ENCODE measurements around the gene PIK3CA.
"Not testable (repeated sequence)": the region's sequence is repeated elsewhere in the genome, so short reads cannot be mapped to it uniquely, and the experiment has no call there.

Gene PIK3CA

GRCh38 chr3:179233043-179233442 lies 84.9 kb downstream of the PIK3CA start:
- H3K27ac ChIP-seq, result no peak overlapping the region
- no peak for TF ChIP-seq CTCF (IDR thresholded peaks at IDR 0.05)
- no peak for TF ChIP-seq ZFX (IDR thresholded peaks at IDR 0.05; ENCODE audit: borderline replicate concordance)

- TF ChIP-seq CTCF (IDR thresholded peaks at IDR 0.05) (no peak), ZFX (IDR thresholded peaks at IDR 0.05; ENCODE audit: borderline replicate concordance) (no peak)
- no peak overlapping the region for H3K27ac ChIP-seq
Observed at GRCh38 chr3:179234199-179234598, 86.0 kb downstream of the PIK3CA start.

- TF ChIP-seq ZFX (IDR thresholded peaks at IDR 0.05; ENCODE audit: borderline replicate concordance) (no peak), CTCF (IDR thresholded peaks at IDR 0.05) (no peak)
- no peak overlapping the region for H3K27ac ChIP-seq
Observed at GRCh38 chr3:179236669-179237301, 88.6 kb downstream of the PIK3CA start.

- H3K27ac ChIP-seq, result not testable (repeated sequence)
Observed at GRCh38 chr3:179240299-179240698, 92.1 kb downstream of the PIK3CA start.

GRCh38 chr3:179242859-179243258 lies 94.7 kb downstream of the PIK3CA start:
- not testable (repeated sequence) for H3K27ac ChIP-seq

GRCh38 chr3:179244878-179245277 lies 96.7 kb downstream of the PIK3CA start:
- TF ChIP-seq ZFX (IDR thresholded peaks at IDR 0.05; ENCODE audit: borderline replicate concordance) (no peak), CTCF (IDR thresholded peaks at IDR 0.05) (no peak)
- no peak overlapping the region for H3K27ac ChIP-seq

- TF ChIP-seq CTCF (IDR thresholded peaks at IDR 0.05), result no peak
- no peak for TF ChIP-seq ZFX (IDR thresholded peaks at IDR 0.05; ENCODE audit: borderline replicate concordance)
- no peak overlapping the region for H3K27ac ChIP-seq
Observed at GRCh38 chr3:179247289-179248015, 99.3 kb downstream of the PIK3CA start.

GRCh38 chr3:179250803-179251476 lies 102.8 kb downstream of the PIK3CA start, which contains the start of gene KCNMB3:
KCNMB3 (minus strand) TSS chr3:179251114; CDS start chr3:179250990, 124 bp downstream.
- H3K27ac ChIP-seq, result peak within 1 kb of the TSS; percentile 42; the same call in 1 of the 2 replicates
- no peak for TF ChIP-seq ZFX (IDR thresholded peaks at IDR 0.05; ENCODE audit: borderline replicate concordance)
- no peak for TF ChIP-seq CTCF (IDR thresholded peaks at IDR 0.05)

Measured in 22Rv1 (cell line).